Neural progenitor cell (in vitro differentiated cells): Measurements from ENCODE around the gene PFDN1. TPM values are rescaled to one million over a fixed set of nuclear protein-coding genes. Genes with fewer than 3 reads are reported as not detected.

Experiments used
- DNase-seq: peaks from one replicate; pipeline ENCODE4 v3.0.0-alpha.2; 2016; ENCODE audit warnings: low spot score
- H2AFZ ChIP-seq: fragments of 200-600 bp; sonication (generic); replicated peaks from 2 replicates; pipeline ENCODE4 v1.6.1; 2016; ENCODE audit warnings: antibody characterized with exemption
- H3F3A ChIP-seq: fragments of 200-600 bp; sonication (generic); 2 replicates; pipeline ENCODE4 v1.6.1; 2016; ENCODE audit warnings: antibody characterized with exemption, low read depth
- H3K27ac ChIP-seq: fragments of 200-600 bp; sonication (generic); 2 replicates; pipeline ENCODE4 v1.5.1; 2016; ENCODE audit warnings: mild to moderate bottlenecking
- H3K27me3 ChIP-seq: fragments of 200-600 bp; sonication (generic); 2 replicates; pipeline ENCODE4 v1.6.1; 2016; ENCODE audit warnings: mild to moderate bottlenecking, moderate library complexity
- H3K36me3 ChIP-seq: fragments of 200-600 bp; sonication (generic); 2 replicates; pipeline ENCODE4 v1.5.1; 2016
- H3K4me1 ChIP-seq: fragments of 200-600 bp; sonication (generic); 2 replicates; pipeline ENCODE4 v1.6.1; 2016; ENCODE audit warnings: mixed run types
- H3K4me2 ChIP-seq: fragments of 200-600 bp; sonication (generic); 2 replicates; pipeline ENCODE4 v1.6.1; 2016
- H3K4me3 ChIP-seq: fragments of 200-600 bp; sonication (generic); 2 replicates; pipeline ENCODE4 v1.5.1; 2016
- H3K79me2 ChIP-seq: fragments of 200-600 bp; sonication (generic); 2 replicates; pipeline ENCODE4 v1.6.1; 2016; ENCODE audit warnings: low read depth
- H3K9ac ChIP-seq: fragments of 200-600 bp; sonication (generic); 2 replicates; pipeline ENCODE4 v1.6.1; 2016
- H3K9me3 ChIP-seq: fragments of 200-600 bp; sonication (generic); 2 replicates; pipeline ENCODE4 v1.5.1; 2016; ENCODE audit warnings: low read depth
- H4K20me1 ChIP-seq: fragments of 200-600 bp; sonication (generic); 2 replicates; pipeline ENCODE4 v1.6.1; 2016; ENCODE audit warnings: low read depth
- H3K27ac Mint-ChIP-seq: 3 replicates; pipeline ENCODE4 v1.8.0; 2021; ENCODE audit warnings: mixed read lengths
- H3K27me3 Mint-ChIP-seq: 2 replicates; pipeline ENCODE4 v1.8.0; 2022; ENCODE audit warnings: low read depth, mild to moderate bottlenecking, inconsistent platforms, moderate library complexity, mixed read lengths; ENCODE audit not compliant: insufficient read depth
- H3K36me3 Mint-ChIP-seq: 3 replicates; pipeline ENCODE4 v1.8.0; 2021; ENCODE audit warnings: mixed read lengths
- H3K4me1 Mint-ChIP-seq: 3 replicates; pipeline ENCODE4 v1.8.0; 2021; ENCODE audit warnings: mixed read lengths
- H3K4me3 Mint-ChIP-seq: 3 replicates; pipeline ENCODE4 v1.8.0; 2021; ENCODE audit warnings: mild to moderate bottlenecking, moderate library complexity, mixed read lengths
- H3K9me3 Mint-ChIP-seq: 3 replicates; pipeline ENCODE4 v1.8.0; 2020; ENCODE audit warnings: mixed read lengths
- CTCF ChIP-seq: fragments of 200-600 bp; sonication (generic); IDR thresholded peaks from 2 replicates; pipeline ENCODE4 v1.5.1; 2017; ENCODE audit warnings: antibody characterized with exemption, mild to moderate bottlenecking
- EZH2 ChIP-seq: fragments of 200-600 bp; sonication (generic); IDR thresholded peaks from 2 replicates; pipeline ENCODE4 v1.6.1; 2017; ENCODE audit warnings: antibody characterized with exemption, mild to moderate bottlenecking, moderate library complexity
- EZH2phosphoT487 ChIP-seq: fragments of 200-600 bp; sonication (generic); IDR thresholded peaks from 2 replicates; pipeline ENCODE4 v1.6.1; 2017; ENCODE audit warnings: antibody characterized with exemption
- total RNA-seq: library from RNA; depleted of rRNA; stranded (reverse); fragments of >200 nt; gene quantifications from 2 replicates; pipeline ENCODE4 v1.2.3, GENCODE V29; 2015; ENCODE audit warnings: low replicate concordance

The PFDN1 gene
- total RNA-seq, 1 donor from 2014 or later = 79.8 TPM

- no peak overlapping the region for H3K27ac ChIP-seq
- H3F3A ChIP-seq = peaks cover 11% of the 10 kb centered on the region
- no peaks in the 10 kb centered on the region for H3K4me1 ChIP-seq
- H3K4me3 ChIP-seq = no peak overlapping the region
- no peaks in the 10 kb centered on the region for H3K36me3 ChIP-seq
- peaks cover 19% of the 10 kb centered on the region for H3K27me3 ChIP-seq
- no peak overlapping the region for H2AFZ ChIP-seq
- Mint-ChIP-seq H3K9me3 (no peaks in the 10 kb centered on the region), H3K27me3 (peaks cover 5% of the 10 kb centered on the region), H3K4me3 (no peak overlapping the region), H3K27ac (no peak overlapping the region), H3K36me3 (no peaks in the 10 kb centered on the region), H3K4me1 (peaks cover 6% of the 10 kb centered on the region)
- no peaks in the 10 kb centered on the region for H3K9me3 ChIP-seq
- no peak overlapping the region for H3K9ac ChIP-seq
- no peak for DNase-seq
- no peak overlapping the region for H3K4me2 ChIP-seq
- no peak for TF ChIP-seq EZH2phosphoT487
- no peak for TF ChIP-seq CTCF
- no peak for TF ChIP-seq EZH2
- no peaks in the 10 kb centered on the region for H3K79me2 ChIP-seq
- no peaks in the 10 kb centered on the region for H4K20me1 ChIP-seq
Measured at GRCh38 chr5:140342287-140342686, 39.4 kb upstream of the PFDN1 start.

GRCh38 chr5:140341591-140341990 lies 38.7 kb upstream of the PFDN1 start:
- H4K20me1 ChIP-seq = no peaks in the 10 kb centered on the region
- no peaks in the 10 kb centered on the region for H3K9me3 Mint-ChIP-seq
- H3K27me3 Mint-ChIP-seq = peaks cover 5% of the 10 kb centered on the region
- no peak overlapping the region for H3K27ac Mint-ChIP-seq
- no peak overlapping the region for H3K4me3 ChIP-seq
- peaks cover 4% of the 10 kb centered on the region for H3K4me1 Mint-ChIP-seq
- no peak overlapping the region for H3K4me2 ChIP-seq
- H3K79me2 ChIP-seq = no peaks in the 10 kb centered on the region
- no peak overlapping the region for H2AFZ ChIP-seq
- H3K9ac ChIP-seq = no peak overlapping the region
- H3K9me3 ChIP-seq = no peaks in the 10 kb centered on the region
- H3K27ac ChIP-seq = no peak overlapping the region
- TF ChIP-seq EZH2 (no peak), EZH2phosphoT487 (no peak), CTCF (no peak)
- no peaks in the 10 kb centered on the region for H3K36me3 Mint-ChIP-seq
- H3K4me1 ChIP-seq = no peaks in the 10 kb centered on the region
- no peak overlapping the region for H3K4me3 Mint-ChIP-seq
- peaks cover 4% of the 10 kb centered on the region for H3F3A ChIP-seq
- no peak for DNase-seq
- H3K36me3 ChIP-seq = no peaks in the 10 kb centered on the region
- peaks cover 19% of the 10 kb centered on the region for H3K27me3 ChIP-seq

- H3K27me3 Mint-ChIP-seq = peaks cover 5% of the 10 kb centered on the region
- peaks cover 10% of the 10 kb centered on the region for H3K4me1 Mint-ChIP-seq
- no peaks in the 10 kb centered on the region for H3K79me2 ChIP-seq
- no peak for TF ChIP-seq EZH2phosphoT487
- no peak for TF ChIP-seq EZH2
- no peak for TF ChIP-seq CTCF
- no peak overlapping the region for H3K4me3 Mint-ChIP-seq
- H3K4me2 ChIP-seq = no peak overlapping the region
- no peak overlapping the region for H3K9ac ChIP-seq
- no peaks in the 10 kb centered on the region for H3K36me3 ChIP-seq
- no peak overlapping the region for H3K27ac Mint-ChIP-seq
- H3K9me3 Mint-ChIP-seq = no peaks in the 10 kb centered on the region
- no peaks in the 10 kb centered on the region for H3K36me3 Mint-ChIP-seq
- no peak overlapping the region for H3K4me3 ChIP-seq
- no peak overlapping the region for H2AFZ ChIP-seq
- no peak for DNase-seq
- no peak overlapping the region for H3K27ac ChIP-seq
- H3K4me1 ChIP-seq = no peaks in the 10 kb centered on the region
- peaks cover 17% of the 10 kb centered on the region for H3K27me3 ChIP-seq
- no peaks in the 10 kb centered on the region for H4K20me1 ChIP-seq
- no peaks in the 10 kb centered on the region for H3K9me3 ChIP-seq
- no peaks in the 10 kb centered on the region for H3F3A ChIP-seq
Measured at GRCh38 chr5:140340605-140341121, 37.8 kb upstream of the PFDN1 start.
